ENCODE results near the gene ABCB10.
"Not testable (repeated sequence)": the region's sequence is repeated elsewhere in the genome, so short reads cannot be mapped to it uniquely, and the experiment has no call there.

ABCB10 gene

DNA sequence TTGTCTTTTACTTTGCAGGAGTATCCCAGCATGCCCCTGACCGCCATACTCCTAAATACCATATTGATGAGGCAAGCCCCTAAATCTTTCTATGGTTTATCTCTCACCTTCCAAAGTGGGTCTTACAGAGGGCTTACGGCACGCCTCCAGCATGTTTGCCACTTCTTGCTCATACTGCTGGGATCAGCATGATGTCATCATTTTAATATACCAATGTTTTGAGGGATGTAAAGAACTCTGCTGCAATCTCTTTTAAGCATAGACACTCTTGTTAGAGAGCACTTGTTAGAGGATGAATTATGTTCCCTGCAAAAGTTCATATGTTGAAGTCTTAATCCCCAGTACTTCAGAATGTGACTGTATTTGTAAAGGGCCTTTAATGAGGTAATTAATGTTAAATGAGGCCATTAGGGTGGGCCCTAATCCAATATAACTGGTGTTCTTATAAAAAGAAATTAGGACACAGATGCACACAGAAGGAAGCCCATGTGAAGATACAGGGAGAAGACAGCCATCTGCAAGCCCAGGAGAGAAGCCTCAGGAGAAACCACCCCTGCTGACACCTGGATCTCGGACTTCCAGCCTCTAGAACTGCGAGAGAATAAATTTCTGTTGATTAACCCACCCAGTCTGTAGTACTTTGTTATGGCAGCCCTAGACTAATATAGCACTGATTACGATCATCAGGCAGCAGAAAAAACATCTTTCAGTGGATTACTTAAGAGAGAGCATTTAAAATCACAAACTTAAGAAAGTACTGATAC, 16.4 kb upstream of the ABCB10 start:
- no peak for DNase-seq (ENCODE audit: low read depth in 1 of 2, low spot score in 1 of 2)

DNA sequence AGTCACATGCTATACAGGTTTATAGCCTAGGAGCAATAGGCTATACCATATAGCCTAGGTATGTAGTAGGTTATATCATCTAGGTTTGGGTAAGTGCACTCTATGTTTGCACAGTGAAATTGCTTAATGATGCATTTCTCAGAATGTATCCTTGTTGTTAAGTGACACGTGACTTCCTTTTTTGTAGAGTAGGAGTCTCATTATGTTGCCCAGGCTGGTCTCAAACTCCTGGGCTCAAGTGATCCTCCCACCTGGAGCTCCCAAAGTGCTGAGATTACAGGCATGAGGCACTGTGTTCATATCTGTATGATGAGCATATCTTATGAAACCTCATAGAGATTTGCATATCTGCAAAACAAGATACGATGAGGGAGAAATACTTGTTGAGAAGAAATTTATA, 13.8 kb upstream of the ABCB10 start:
- DNase-seq (ENCODE audit: low read depth in 1 of 2, low spot score in 1 of 2) = no peak

DNA sequence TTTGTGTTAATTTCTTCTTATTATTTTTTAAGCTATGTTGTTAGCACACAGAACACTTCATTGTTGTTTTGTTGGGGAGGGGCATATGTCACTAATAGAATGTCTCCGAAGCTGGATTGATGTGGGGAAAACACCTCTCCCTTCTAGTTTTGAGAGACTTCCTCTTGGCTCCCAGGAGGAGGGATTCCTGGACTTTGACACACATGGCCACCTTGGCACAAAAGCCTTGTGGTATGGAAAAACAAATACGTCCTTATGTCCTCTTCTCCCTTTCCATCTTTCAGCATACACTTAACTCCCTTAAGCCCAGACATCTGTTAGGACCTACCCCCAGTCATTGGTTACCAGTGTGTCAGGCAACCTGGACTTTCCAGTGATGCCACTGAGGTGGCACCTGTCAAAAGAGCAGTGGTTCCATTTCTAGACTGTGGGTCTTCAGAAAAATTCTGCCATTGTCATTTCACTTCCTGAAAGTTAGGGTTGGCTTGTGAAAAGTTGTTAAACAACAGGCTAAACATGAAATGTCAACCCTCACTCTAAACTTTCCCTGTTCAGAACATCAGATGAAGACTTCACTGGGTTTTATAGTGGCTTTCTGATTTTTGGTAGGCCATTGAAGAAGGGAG, 12.5 kb upstream of the ABCB10 start:
- no peak for DNase-seq (ENCODE audit: low read depth in 1 of 2, low spot score in 1 of 2)

DNA sequence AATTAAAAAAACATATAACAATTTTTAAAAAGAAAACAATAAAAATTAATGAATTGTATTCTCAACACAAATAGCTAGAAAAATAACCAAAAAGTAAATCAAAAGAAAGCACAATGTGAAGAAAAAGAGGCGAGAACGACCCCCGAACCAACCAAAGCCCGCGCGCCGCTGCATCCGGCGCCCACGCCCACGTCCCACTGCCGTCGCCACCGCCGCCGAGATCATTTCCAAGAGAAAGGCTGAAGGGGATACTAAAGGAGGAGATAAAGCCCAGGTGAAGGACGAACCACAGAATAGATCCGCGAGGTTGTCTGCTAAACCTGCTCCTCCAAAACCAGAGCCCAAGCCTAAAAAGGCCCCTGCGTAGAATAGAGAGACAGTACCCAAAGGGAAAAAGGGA, 11.8 kb upstream of the ABCB10 start:
- no peak for DNase-seq (ENCODE audit: low read depth in 1 of 2, low spot score in 1 of 2)

DNA sequence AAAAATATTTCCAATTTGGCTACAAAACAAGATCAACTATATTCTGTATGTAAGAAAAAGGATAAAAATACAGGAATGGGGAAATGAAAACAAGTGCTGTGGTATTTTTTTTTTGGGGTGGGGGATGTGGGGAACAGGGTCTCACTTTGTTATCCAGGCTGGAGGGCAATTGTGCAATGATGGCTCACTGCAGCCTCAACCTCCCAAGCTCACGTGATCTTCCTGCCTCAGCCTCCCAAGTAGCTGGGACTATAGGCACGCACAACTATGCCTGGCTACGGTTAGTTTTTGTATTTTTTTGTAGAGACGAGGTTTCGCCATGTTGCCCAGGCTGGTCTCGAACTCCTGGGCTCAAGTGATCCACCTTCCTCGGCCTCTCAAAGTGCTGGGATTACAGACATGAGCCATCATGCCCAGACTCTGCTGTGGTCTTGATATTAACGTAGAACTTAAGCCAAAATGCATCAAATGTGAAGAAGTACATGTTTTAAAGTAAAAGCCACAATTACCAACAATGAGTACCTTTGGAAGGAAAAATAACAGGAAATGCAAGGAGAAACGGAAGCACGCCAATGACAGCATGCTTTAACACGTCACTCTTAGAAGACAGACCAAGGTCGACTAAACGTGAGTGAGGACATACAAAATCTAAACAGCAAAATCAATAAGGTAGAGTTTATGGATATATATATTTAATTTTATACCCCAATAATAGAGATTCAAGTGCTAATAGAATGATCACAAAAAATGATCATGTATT, 8.8 kb upstream of the ABCB10 start:
- DNase-seq (ENCODE audit: low read depth in 1 of 2, low spot score in 1 of 2) = no peak

DNA sequence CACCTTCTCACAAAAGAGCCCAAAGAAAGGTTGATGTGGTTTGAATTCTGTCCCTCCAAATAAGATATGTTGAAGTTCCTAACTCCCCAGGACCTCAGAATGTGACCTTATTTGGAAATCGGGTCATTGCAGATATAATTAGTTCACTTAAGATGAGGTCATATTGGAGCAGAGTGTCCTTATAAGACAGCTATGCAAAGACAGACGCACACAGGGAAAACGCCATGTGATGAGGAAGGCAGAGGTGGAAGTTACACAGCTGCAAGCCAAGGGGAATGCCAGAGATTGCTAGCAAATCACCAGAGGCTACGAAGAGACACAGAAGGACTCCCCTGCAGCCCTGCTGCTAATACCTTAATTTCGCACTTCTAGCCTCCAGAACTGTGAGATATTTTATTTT, 5.2 kb upstream of the ABCB10 start:
- DNase-seq (ENCODE audit: low read depth in 1 of 2, low spot score in 1 of 2) = no peak

DNA sequence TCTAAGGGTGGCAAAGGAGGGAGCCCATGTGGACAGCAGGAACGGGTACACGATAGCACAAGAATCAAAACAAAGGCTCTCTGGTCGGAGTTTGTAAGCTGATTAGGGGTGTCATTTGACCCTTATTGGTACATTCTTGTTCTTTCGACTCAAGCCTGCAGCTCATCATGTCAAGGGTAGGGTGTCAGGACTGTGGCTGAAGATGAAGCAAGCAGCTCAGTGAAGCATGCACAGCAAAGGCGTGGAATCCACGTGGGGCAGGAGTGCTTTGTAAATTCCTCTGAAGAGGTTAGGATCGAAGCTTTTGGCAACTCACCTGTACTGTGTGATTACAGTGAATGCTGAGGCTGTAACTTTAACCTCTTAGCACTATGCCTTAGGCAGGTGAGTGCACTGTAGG, 4.7 kb upstream of the ABCB10 start:
- no peak for DNase-seq (ENCODE audit: low read depth in 1 of 2, low spot score in 1 of 2)

DNA sequence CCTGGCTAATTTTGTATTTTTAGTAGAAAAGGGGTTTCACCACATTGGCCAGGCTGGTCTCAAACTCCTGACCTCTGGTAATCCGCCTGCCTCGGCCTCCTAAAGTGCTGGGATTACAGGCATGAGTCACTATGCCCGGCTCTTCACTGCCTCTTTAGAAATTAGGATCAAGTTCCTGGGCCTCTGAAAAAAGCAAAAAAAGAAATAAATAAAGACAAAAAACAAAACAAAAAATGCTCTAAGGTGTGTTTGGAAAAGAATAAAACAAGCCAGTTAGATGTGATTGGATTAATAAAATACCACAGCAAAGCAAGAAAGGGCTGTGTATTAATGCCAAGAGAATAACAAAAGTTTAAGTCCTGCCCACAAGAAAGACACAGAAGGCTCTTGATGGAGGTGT, 4.2 kb upstream of the ABCB10 start:
- no peak for DNase-seq (ENCODE audit: low read depth in 1 of 2, low spot score in 1 of 2)

DNA sequence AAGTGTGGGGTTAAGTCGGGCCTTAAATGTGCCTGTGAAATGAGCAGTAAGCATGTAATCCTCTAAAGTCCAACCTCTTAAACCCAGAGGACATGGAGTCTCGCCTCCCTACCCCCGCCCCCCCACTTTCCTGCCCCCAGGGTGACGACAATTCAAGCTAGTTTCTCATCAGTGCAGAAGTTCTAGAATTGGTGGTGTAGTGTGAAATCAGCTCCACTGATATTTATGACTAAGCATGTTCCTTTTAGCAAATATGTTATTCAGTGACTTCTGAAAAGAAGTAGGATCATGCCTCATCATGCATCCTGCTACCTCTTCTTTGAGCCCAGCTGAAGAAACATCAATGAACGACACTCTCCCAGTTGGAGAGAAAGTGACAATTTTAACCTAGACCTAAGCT, 2.6 kb upstream of the ABCB10 start:
- DNase-seq (ENCODE audit: low read depth in 1 of 2, low spot score in 1 of 2) = no peak

DNA sequence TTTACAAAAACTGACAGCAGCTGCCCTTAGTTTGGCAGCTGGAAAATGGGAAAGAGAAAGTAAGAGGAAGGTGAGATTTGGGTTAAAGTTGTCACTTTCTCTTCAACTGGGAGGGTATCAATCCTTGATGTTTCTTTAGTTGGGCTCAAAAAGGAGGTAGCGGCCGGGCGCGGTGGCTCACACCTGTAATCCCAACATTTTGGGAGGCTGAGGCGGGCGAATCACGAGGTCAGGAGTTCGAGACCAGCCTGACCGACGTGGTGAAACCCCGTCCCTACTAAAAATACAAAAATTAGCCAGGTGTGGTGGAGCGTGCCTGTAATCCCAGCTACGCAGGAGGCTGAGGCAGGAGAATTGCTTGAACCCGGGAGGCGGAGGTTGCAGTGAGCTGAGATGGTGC, 1.6 kb upstream of the ABCB10 start:
- DNase-seq (ENCODE audit: low read depth in 1 of 2, low spot score in 1 of 2) = not testable (repeated sequence)

DNA sequence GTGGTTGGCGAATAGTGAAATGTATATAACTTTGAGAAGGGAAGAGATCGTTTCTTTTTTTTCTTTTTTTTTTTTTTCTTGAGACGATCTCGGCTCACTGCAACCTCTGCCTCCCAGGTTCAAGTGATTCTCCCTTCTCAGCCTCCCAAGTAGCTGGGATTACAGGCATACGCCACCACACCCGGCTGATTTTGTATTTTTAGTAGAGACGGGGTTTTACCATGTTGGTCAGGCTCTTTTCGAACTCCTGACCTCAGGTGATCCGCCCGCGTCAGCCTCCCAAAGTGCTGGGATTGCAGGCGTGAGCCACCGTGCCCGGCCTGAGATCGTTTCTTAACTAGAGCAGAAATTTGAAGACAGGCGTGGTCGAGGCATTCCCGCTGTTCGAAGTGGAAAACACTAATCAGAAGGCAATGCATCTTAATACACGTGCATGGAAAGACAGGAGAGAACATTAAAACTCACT, 862 bp upstream of the ABCB10 start:
- not testable (repeated sequence) for DNase-seq (ENCODE audit: low read depth in 1 of 2, low spot score in 1 of 2)

DNA sequence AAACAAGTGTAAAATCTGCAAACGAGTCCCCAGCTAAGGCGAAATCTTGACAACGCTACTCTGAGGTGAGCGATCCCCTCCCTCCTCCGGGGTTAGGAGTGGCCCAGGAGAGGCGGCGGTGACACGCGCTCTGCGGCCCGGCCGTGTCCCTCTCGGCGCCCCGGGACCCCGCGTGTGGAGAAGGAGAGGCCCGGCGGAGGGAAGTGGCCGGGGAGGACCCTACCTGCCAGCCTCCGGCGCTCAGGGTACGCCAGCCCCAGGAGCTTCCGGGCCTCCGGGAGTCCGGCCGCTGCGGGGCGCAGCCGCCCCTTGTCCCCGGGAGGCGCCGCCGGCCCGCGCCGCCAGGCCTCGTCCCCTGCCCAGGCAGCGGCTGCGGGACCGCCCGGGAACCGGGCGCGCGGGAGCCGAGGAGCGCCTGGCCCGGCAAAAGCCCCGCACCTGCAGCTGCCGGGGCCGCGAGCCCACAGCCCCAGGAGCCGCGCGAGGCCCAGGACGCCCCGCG, 543 bp downstream of the ABCB10 start:
- DNase-seq (ENCODE audit: low read depth in 1 of 2, low spot score in 1 of 2) = peak in 1 of 2 donors; percentile 9

DNA sequence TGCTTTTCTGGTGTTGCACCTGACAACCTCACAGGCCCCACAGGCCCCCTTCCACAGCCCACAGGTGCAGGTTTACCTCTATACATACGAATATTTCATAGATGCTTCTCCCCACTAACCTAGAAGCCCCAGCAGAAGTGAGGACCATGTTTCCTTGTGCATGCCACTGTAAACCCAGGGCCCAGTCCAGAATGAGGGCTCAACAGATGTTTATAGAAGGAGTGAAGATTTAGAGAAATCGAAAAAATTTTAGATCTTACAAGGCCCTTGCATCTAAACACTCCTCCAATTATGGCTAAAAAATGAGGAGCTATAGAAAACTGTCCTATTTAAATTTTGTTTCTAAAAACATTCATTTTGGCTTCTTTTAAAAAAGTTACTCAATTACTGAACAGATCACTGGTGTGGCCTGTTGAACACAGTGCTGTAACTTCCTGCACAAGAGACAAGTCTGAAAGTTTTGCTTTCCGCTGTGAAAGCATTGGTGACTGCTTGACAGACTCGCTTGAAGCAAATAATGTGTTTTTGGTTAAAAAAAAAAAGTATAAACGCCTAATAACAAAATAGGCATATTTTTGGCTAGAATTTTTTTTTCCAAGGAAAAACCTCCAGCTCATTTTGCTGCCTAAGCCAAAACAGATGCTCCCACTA, 1.2 kb downstream of the ABCB10 start:
- DNase-seq (ENCODE audit: low read depth in 1 of 2, low spot score in 1 of 2) = no peak

DNA sequence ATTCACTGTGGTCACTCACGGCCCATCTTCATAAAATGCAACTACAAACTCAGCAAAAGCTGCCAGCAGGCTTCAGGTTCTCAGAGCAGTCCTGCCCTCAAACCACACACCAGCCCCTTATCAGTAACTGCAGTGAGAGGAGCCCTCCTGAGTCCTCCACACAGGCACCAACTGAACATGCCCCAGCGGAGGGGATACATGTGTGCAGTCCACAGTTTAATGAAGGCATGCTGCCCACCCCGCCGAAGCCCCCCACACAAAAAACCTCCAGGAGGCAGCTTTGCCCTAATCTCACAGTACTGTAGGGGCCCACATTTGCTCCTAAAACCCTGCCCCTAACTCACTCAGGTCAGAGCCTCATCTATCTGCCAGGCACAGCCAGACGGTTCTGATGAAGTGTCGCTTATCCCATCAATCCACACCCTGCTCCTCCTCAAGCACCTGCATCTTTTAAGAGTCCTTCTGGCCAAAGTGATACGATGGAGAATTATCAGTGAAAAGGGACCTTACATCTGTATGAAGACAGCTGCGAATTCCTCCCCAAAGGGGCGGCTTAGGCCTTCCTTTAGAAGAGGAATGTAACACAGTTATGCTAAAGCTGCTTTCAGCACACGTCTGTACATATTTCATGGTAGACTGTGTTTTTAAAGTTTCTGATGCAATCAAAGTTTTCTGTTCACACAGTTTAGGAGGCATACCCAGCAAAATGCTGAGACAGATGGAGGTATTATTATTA, 3.5 kb downstream of the ABCB10 start:
- DNase-seq (ENCODE audit: low read depth in 1 of 2, low spot score in 1 of 2) = no peak

DNA sequence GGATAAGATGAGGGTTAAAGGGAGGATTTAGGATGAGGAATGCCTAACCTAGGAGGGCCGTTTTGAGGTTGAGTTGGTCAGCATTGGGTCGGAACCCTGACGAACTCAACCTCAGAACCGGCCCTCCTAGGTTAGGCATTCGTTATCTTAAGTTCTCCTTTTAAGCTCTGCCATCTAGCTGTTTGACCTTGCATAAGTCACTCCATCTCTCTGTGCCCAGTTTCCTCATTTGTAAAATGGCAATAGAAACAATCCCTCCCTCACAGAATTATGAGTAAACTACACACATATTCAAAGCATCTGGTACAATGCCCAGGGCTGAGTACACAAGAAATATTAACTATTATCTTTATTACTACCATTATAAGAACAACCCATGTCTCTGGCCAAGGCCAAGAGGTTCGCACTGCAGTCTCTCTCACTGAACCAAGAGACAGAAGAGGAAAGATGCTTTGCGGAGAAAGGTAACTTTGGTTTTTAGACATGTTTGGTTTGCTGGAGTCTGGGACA, 4.8 kb downstream of the ABCB10 start:
- no peak for DNase-seq (ENCODE audit: low read depth in 1 of 2, low spot score in 1 of 2)

DNA sequence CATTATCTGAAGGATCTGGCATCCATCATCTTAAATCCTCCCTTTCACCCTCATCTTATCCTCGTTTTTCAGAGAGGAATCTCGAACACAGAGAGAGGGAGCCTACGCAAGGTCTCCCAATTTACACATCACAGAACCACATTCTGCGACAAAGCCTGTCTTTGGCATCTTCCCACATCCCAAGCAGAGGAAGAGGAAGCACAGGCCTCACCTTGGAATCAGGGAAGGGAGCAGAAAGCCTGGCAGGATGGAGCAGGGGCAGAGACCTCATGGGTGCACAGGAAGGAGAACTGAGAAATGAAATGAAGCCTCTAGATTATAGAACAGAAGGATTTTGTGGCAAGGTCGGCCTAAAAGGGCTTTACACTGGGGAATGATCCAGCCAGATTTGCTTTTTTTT, 5.8 kb downstream of the ABCB10 start:
- DNase-seq (ENCODE audit: low read depth in 1 of 2, low spot score in 1 of 2) = no peak

DNA sequence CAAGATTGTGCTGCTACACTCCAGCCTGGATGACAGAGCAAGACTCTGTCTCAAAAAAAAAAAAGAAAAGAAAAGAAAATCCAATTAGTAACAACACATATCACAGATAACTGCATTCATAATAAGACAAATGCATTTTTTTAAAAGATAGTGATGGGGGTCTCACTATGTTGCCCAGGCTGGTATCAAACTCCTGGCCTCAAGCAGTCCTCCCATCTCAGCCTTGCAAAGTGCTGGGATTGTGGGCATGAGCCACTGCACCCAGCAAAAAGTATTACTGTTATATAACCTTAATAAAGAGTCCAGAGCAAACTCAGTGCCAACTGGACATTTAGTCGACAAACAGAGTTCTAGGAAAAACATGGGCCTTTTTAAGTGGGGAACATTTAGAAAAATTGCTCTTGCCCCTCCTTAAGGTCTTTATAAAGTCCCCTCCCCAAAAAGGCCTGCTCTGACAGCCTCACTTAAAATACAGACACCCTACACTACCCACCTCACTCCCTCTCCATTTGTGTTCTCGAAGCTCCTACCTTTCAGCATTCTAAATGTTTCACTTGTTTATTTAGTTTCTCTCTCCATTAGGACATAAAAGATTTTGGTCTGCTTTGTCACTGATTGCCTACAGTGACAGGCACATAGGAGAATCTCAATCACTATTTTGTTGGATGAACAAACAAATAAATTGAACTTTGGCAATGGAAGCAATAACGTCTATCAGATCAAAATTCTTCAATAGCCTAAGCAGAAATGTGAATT, 7.5 kb downstream of the ABCB10 start:
- DNase-seq (ENCODE audit: low read depth in 1 of 2, low spot score in 1 of 2) = no peak

DNA sequence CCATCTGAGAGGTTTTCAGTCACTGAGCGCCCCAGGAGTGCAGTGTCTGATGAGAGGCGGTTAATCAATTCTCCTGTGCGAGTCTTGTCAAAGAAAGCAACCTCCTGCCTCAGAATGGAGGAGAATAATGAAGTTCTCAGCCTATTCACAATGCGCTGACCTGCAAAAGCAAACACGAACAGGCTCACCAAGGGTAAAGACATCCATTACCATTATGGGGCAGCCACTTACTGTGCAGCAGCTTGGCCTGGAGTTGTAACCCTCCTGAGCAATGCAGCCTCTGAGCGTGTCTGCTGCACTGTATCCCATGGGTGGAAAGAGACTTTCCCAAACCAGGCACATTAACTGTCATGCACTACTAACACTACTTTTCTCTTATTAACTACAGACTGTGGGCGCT, 11.0 kb downstream of the ABCB10 start:
- no peak for DNase-seq (ENCODE audit: low read depth in 1 of 2, low spot score in 1 of 2)

DNA sequence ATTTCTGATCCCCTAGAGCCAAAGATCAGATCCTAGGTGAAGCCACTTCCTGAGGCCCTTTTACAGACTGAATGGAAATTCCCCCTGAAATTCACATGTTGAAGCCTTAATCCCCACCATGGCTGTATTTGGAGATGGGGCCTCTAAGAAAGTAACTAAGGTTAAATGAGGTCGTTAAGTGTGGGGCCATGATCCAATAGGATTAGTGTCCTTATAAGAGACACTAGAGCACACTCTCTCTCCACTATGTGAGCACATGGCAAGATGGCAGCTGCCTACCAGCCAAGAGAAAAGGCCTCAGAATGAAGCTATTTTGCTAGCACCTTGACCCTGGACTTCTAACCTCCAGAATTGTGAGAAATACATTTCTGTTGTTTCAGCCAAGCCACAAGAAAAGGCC, 13.9 kb downstream of the ABCB10 start:
- no peak for DNase-seq (ENCODE audit: low read depth in 1 of 2, low spot score in 1 of 2)
